Neural crest cell (in vitro differentiated cells): ENCODE data around the gene DCAF7. TPM values are rescaled to one million over a fixed set of nuclear protein-coding genes. Genes with fewer than 3 reads are reported as not detected.

Experiments used
- DNase-seq: peaks from one replicate; pipeline ENCODE4 v3.0.0; 2021; ENCODE audit warnings: low read depth, mixed read lengths, low spot score
- H3K27ac Mint-ChIP-seq: one replicate; pipeline ENCODE4 v1.8.0; 2021; ENCODE audit warnings: mild to moderate bottlenecking, mixed read lengths; ENCODE audit not compliant: unreplicated experiment
- H3K27me3 Mint-ChIP-seq: 2 replicates; pipeline ENCODE4 v1.8.0; 2021; ENCODE audit warnings: low read depth, mild to moderate bottlenecking, mixed read lengths
- H3K36me3 Mint-ChIP-seq: 2 replicates; pipeline ENCODE4 v1.8.0; 2021; ENCODE audit warnings: low read depth, mild to moderate bottlenecking, mixed read lengths
- H3K4me1 Mint-ChIP-seq: 2 replicates; pipeline ENCODE4 v1.8.0; 2021; ENCODE audit warnings: mixed read lengths
- H3K4me3 Mint-ChIP-seq: one replicate; pipeline ENCODE4 v1.8.0; 2021; ENCODE audit warnings: mild to moderate bottlenecking, mixed read lengths
- H3K9me3 Mint-ChIP-seq: 2 replicates; pipeline ENCODE4 v1.8.0; 2021; ENCODE audit warnings: mixed read lengths
- CTCF ChIP-seq: fragments of 200-600 bp; sonication (generic); conservative IDR thresholded peaks from 2 replicates; pipeline ENCODE4 v1.5.0; 2021; ENCODE audit warnings: antibody characterized with exemption, mild to moderate bottlenecking
- total RNA-seq: library from RNA; stranded (reverse); gene quantifications from 2 replicates; pipeline ENCODE4 v1.2.1, GENCODE V29; 2021

DCAF7 gene
- total RNA-seq, 1 donor from 2014 or later: 146 TPM

GRCh38 chr17:63598281-63598680, 48.0 kb downstream of the DCAF7 start:
- TF ChIP-seq CTCF: no peak
- H3K4me1 Mint-ChIP-seq: peaks cover 20% of the 10 kb centered on the region
- no peaks in the 10 kb centered on the region for H3K9me3 Mint-ChIP-seq
- H3K27ac Mint-ChIP-seq: no peak overlapping the region
- H3K27me3 Mint-ChIP-seq: no peaks in the 10 kb centered on the region
- no peaks in the 10 kb centered on the region for H3K36me3 Mint-ChIP-seq
- no peak for DNase-seq
- no peak overlapping the region for H3K4me3 Mint-ChIP-seq

- Mint-ChIP-seq H3K27ac (peak within 1 kb of the TSS; percentile 96), H3K4me3 (peak within 1 kb of the TSS; percentile 95), H3K27me3 (no peaks in the 10 kb centered on the region), H3K9me3 (no peaks in the 10 kb centered on the region), H3K4me1 (peaks cover 20% of the 10 kb centered on the region), H3K36me3 (peaks cover 2% of the 10 kb centered on the region)
- peak; percentile 78 for DNase-seq
- no peak for TF ChIP-seq CTCF
These were observed 50.5 kb downstream of the DCAF7 start, which contains the start of gene TACO1 for GRCh38 chr17:63600569-63601438. Gene TACO1 (plus strand): TSS chr17:63600895. CDS start chr17:63601084, 189 bp downstream.

- Mint-ChIP-seq H3K4me1 (peaks cover 20% of the 10 kb centered on the region), H3K36me3 (peaks cover 2% of the 10 kb centered on the region), H3K27me3 (no peaks in the 10 kb centered on the region), H3K27ac (peak overlapping the region; percentile 96), H3K4me3 (peak overlapping the region; percentile 95), H3K9me3 (no peaks in the 10 kb centered on the region)
- no peak for TF ChIP-seq CTCF
- DNase-seq: no peak
These were observed 51.4 kb downstream of the DCAF7 start for GRCh38 chr17:63601439-63602371.

- no peak for TF ChIP-seq CTCF
- H3K36me3 Mint-ChIP-seq: peaks cover 4% of the 10 kb centered on the region
- no peak overlapping the region for H3K27ac Mint-ChIP-seq
- no peak for DNase-seq
- H3K27me3 Mint-ChIP-seq: no peaks in the 10 kb centered on the region
- H3K9me3 Mint-ChIP-seq: no peaks in the 10 kb centered on the region
- no peak overlapping the region for H3K4me3 Mint-ChIP-seq
- no peaks in the 10 kb centered on the region for H3K4me1 Mint-ChIP-seq
These were observed 59.7 kb downstream of the DCAF7 start for GRCh38 chr17:63609816-63610573.

- Mint-ChIP-seq H3K9me3 (no peaks in the 10 kb centered on the region), H3K4me1 (no peaks in the 10 kb centered on the region), H3K27ac (no peak overlapping the region), H3K4me3 (no peak overlapping the region), H3K27me3 (no peaks in the 10 kb centered on the region), H3K36me3 (peaks cover 2% of the 10 kb centered on the region)
- TF ChIP-seq CTCF: no peak
- DNase-seq: no peak
These were observed 60.6 kb downstream of the DCAF7 start for GRCh38 chr17:63610854-63611253.
